NCI-H526 (cell line): Measurements from ENCODE around the gene RBM19.

Experiments
- DNase-seq, 2 experiments: peaks; one replicate each; lab custom pipeline; 2025; lab: John Stamatoyannopoulos, UW

RBM19 gene

DNA sequence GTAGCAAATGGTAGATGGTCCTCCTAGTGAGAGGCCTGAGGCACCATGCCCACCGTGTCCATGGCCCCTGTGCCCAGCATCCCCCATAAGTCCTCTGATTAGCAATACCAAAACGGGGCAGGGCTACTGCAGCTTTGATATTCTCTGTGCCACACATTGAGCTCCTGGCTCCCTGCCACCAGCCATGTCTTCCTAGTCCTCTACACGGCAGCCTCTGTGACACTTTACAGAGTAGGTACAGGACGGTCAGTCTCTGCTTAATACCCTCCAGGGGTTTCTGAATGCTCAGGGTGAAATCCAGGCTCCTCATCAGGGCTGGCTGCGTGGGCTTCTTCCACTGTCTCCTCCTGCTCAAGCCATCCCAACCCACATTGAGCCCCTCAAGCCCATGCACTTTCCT lies 8.0 kb downstream of the RBM19 start:
- DNase-seq = no peak

DNA sequence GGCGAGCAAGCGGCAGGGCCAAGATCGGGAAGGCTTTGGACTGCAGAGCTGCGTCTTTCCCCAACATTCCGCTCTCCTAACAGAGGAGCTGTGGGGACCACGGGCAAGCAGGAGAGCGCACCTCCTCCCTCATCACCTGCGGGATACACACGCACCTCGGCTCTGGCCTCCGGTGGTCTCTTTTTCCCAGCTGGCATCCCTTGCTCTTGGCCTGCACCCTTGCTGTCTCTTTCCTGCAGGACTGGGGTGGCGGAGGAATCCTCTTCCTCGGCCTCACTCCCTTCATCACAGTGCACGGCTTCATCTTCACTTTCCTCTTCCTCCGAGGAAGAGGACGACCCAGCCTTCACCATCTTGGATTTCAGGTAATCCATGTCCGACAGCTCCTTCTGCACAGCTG lies 8.5 kb downstream of the RBM19 start:
- no peak for DNase-seq

DNA sequence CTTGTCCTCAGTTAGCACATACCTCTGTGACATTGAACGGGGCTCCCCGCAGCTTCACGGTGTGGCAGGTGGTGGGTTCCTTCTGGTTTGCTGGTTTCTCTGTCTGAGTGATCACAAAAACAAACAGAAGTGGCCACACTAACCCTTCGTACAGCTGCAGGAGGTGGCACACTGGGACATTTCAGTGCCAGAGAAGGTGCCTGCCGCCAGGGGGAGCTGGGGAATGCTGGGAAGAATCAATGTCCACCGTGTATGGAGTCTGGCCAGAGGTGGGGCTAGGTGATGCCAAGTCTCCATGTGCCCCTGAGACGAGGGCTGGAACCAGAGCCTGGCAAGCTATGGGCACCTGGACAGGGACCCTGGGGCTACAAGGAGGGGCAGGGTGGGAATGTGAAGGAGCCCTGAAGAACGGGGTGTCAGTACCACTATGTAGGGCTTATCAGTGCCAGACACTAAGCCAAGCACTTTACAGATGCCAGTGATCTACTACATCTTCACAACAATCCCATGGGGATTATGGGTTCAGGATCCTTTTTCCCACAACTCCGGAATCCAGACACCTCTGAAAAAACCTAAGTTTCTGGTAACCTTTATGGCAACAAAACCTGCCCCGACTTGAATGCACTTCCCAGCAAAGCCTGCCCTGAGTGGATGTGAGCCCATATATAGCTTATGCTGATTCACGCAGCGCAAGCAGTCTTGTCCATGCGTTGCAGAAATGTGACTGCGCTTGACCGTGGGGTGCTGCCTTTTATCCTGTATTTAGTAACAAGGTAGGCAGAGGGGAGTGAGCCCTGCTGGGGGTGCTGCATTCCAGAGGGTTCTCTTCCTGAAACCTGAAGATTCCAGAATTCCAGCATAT lies 10.8 kb downstream of the RBM19 start:
- peak in 1 of 2 experiments; percentile 46 for DNase-seq

DNA sequence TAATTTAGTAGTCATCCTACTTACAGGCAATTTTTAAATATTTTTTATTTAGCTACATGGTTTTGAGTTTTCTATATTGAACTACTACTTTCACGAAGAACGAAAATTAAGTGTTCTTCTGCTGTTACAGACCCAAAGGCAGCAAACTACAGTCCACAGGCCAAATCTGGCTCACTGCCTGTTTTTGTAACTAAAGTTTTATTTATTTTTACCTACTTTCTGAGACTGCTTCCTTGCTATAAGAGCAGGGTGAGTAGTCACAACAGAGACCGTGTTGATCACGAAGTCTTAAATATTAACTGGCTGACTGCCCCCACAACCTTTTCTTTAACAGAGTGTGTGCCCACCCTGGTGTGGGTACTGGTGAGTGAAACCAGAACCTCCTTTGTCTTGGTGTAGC lies 11.6 kb downstream of the RBM19 start:
- no peak for DNase-seq

DNA sequence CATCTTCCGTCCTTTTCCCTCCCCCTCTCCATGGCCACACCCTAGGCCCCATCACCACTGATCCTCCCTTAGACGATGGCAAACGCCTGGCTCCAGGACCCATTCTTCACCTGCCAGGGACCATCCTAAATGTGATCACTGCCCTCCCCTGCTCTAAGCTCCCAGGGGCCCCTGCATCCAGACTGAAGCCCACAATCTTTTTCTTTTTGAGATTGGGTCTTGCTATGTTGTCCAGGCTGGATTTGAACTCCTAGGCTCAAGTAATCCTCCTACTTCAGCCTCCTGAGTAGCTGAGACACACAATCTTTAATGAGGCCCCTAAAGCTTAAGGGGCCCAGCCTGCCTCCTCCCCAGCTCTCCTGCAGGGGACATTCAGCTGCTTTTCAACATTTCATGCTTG lies 15.3 kb downstream of the RBM19 start:
- DNase-seq = no peak

DNA sequence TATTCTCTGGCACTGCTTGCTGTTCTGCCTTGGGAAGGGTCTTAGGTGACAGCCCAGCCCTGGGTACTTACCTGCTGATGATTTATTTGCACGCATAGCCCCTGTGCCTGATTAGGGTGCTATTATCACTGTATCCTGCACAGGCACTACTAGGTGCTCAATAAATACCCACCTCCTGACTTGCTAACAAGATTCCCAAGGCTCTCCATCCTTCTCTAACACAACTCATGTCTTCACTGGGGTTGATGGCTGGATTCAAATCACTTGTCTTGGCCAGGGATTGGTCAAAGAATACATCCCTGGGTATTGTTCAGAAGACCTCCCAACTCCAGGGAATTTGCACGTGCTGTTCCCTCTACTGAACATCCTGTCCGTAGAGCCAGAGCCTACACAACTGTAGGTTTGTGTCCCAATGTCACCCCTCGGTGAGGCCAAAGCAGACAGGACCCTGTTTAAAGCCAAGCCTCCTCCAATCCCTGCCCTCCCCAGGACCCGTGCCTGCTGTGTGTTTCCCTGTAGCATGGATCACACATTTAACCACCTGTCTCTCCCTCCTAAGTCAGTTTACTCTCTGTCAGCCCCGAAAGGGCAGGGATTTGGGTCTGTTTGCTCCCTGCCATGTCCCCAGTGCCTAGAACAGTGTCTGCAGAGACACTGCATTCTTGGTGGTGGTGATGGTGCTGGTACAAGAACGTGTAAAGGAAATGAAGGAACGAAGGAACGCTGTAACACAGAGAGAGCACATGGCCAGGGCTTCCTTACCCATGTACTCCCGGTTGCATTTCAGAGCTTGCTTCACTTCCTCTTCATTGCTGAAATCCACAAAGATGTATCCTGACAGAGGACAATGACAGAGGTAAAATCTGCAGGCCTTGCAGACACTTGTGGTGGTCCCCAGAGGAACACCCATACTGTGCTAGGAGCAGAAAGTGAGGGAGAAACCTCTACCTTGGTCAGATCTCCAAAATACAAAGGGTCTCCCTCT lies 16.5 kb downstream of the RBM19 start:
- DNase-seq = no peak

DNA sequence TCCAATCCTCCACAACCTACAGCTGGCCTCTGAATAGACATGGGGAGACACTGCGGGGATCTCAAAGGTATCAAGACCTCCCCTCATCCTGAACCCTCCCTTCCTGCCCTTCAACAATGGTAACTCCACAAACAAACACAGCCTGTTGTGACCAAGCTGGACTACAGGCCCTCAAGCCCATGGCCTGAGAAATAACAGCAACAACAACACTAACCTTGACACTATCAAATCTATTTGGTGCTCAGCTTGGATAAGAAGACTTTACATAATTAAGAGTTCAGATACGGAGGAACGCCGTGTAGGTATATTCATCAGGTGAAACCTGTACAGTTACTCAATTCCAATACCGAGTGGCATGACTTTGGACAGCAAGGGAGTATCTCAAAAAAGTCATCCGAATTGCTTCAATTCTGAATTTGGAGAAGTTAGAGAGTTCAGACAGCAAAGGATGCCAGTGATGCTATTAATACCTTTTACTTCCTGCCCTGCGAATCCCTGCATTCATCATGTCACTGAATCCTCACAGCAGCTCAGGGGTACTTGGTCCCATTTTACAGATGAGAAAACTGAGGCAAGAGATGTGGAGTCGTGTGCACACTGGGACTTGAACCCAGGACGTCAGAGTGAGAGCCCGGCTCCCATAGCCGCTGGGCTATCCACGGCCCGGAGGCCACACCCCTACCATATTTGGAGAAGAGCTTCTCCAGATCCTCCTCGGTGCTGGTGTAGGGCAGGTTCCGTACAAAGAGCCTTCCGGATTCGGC lies 17.8 kb downstream of the RBM19 start:
- no peak for DNase-seq

DNA sequence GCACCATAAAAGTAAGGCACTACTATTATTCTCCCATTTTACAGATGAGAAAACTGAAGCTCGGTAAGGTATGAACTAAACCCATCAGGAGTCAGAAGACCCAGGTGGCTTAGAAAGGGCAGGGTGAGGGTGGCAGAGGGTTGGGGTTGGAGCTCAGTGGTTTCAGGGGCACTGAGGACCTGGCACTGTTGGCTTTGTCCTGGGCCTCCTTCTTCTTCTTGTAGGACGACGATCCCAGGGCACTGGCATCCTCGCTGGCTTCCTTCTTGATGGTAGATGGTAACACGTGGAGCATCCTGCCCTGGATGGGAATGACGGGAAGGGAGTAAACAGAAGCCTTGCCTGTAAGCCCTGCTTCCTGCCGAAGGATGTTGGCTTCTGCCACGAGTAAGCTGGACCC lies 19.9 kb downstream of the RBM19 start:
- no peak for DNase-seq

DNA sequence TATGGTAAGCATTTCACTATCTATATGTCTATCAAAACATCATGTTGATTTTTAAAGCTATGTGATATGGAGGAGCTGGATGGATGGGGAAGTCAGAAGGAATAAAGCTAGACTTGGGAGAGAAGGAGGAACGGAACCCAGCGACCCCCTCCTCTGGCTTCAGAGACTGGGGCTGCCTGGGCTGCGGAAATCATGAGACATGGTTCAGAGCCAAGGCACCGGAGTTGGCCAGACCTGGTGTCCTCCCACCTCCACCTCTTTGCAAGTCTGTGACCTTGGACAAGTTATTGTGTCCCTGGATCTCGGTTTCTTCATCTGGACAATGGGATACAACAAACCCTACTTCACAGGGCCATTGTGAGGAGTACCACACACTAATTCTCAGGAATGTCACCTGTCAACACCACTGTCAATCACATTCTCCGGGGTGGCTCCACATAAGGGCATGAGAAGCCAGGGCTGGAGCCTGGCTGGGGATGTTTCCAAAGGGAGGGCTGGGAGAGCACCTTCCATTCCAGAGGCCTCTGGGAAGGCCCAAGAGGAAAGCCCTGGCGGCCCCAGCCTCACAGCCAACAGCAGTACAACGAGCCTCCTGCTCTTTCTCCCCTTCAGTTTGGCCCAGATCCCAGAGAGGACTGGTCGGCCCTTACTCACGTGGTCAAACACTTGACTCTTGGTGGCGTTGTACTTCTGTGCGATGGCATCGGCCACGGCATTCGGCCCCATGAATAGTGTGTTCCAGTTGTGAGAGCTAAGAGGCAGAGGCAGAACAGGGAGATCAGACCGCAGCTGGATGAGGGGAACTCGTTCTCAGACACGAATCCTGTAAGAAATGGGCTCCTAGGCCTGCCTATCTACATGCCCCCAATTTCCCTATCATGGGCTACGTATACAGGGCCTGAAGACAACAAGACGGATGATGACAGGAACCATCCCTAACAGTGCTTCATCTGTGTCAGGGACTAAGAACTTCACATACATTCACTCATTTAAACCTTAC lies 20.7 kb downstream of the RBM19 start:
- no peak for DNase-seq

DNA sequence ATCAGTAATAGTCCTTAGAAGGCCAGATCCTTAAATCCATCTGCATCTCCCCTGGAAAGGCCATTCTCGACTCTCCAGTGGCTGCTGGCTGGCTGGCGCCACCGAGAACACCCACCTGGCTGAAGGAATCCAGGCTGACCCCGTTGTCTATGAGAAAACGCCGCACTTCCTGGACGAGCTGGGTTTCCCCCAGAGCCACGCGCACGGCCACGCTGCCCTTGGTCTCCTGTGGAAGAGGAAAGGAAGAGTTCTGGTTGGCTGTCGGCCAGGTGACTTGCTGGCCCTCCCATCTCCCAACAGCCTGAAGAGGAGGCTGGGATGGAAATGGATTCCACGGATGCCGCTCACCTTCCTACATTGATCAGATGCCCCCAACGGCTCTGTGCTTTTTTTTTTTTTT lies 23.9 kb downstream of the RBM19 start:
- no peak for DNase-seq

DNA sequence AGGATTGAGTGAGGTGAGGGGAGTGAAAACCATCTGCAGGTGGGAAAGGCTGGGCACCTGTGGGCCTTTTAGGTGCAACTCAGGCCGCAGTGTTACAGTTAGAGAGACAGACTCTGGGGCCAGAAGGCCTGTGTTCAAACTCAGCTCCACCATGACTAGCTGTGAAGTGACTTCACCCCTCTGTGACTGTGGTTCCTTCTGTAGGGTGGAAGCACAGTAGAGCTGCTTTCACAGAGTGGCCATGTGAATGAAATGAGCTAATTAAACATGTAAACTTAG lies 25.0 kb downstream of the RBM19 start:
- no peak for DNase-seq

DNA sequence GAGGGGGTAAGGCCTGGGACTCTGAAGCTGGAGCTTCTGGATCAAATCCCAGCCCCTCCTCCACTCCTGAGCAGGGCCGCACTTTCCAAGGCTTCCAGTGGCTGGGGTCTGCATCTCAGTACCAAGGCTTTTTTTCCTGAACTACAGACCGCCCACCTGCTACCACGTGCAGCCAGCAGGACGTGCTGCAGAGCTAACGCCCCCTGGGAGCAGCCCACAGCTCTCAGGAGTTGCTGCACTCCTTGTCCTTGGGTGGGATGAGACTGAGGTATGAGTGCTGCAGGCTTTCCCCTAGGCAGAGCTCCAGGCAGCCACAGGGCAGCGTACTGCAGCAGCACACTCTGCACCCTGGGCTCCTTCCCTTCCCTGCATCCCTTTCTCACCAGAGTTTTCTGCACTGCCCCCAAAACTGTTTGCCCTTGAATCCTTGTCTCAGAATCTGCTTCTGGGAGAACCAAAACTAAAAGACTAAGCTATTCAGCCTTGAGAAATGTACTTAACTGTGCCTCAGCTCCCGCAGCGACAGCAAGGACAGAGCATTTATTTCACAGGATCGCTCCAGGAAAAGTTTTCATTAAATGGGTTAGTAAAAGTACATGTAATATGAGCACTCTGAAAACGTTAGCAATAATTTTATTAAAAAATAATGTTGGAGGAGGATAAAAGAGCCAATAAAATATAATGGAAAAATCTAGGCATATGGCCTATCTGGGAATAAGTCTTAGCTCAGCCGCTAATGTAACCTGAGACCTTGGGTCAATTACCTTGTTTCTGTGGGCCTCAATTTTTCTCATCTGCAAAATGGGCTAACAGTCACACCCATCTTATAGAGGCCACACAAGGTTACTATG lies 25.5 kb downstream of the RBM19 start:
- DNase-seq = no peak

DNA sequence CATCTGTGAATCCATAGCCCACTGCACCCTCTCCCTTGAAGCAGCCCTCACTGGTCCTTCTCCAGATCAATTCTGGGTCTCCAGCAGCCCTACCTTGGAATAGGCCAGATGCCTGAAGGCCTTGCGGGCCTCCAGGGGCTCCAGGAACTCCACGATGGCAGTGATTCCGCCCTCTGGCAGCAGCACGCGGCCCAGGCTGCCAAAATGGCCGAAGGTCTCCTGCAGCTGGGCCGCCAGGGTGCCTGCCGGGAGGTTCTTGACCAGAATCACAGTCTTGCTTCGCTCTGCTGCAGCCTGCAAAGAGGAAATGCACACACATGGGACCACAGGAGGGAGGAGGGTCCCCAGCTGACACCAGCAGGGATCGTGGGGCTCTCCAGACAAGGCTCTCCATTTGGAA lies 26.3 kb downstream of the RBM19 start:
- no peak for DNase-seq

DNA sequence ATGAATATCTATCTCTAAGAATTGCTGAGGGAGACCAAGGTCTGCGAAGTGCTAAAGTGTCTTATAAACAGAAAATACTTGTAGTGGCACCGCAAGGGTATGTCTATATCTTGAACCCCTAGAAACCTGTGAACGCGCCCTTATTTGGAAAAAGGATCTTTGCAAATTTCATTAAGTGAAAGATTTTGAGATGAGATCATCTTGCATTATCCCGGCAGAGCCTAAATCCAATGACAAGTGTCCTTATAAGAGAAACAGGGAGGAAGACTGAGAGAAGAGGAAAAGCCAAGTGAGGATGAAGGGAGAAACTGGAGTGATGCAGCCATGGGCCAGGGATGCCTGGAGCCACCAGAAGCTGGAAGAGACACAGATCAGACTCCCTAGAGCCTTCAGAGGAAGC lies 27.7 kb downstream of the RBM19 start:
- DNase-seq = no peak

DNA sequence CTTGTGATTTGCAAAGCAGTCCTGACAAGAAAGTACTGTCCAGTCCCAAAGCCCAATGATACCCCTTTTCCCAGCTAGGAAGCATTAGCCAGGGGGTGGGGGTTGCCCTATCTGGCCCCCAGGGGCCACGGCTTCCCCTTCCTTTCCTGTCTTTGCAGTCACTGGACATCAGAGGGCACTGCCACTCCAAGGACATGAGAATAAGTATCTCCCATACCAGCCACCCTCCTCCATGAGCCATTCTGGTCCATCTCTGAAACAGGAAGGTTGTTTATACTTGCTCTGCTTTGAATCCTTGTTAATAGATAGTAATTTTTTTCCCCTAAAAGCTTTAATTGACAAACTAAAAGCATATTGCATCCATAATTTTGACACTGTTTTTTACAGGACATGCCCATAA lies 29.7 kb downstream of the RBM19 start:
- no peak for DNase-seq

DNA sequence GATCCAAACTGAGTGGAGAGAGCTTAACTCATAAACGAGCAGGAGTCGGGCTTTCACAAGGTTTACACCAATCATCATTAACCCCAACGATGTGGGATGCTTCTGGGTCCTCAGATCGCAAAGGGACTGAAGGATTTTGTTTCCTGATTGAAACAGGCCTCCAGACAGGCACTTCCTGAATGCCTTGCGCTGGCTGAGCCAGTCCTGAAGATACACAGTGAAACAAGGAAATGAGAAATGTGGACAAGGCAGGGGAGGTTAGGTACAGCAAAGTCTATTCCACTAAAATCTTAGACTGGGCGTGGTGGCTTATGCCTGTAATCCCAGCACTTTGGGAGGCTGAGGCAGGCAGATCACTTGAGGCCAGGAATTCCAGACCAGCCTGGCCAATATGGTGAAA lies 30.7 kb downstream of the RBM19 start:
- DNase-seq = no peak

DNA sequence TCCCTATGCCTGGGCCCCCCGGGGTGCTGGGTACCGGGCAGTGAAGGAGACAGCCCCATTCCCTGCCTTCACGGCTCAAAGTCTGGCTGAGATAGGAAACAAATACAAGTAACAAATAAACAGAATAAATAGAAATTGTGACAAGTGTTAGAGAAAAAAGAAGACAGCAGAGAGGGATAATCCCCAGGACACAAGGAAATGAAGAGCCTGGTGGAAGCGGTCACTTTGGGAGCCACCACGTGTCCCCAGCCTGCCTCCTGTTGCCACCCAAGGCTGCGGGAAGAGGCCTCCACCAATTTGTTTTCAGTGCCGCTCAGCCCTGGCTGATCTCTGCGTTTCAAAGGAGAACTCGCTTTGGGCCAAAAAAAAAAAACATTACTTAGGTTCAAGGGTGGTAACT lies 31.2 kb downstream of the RBM19 start:
- DNase-seq = no peak

DNA sequence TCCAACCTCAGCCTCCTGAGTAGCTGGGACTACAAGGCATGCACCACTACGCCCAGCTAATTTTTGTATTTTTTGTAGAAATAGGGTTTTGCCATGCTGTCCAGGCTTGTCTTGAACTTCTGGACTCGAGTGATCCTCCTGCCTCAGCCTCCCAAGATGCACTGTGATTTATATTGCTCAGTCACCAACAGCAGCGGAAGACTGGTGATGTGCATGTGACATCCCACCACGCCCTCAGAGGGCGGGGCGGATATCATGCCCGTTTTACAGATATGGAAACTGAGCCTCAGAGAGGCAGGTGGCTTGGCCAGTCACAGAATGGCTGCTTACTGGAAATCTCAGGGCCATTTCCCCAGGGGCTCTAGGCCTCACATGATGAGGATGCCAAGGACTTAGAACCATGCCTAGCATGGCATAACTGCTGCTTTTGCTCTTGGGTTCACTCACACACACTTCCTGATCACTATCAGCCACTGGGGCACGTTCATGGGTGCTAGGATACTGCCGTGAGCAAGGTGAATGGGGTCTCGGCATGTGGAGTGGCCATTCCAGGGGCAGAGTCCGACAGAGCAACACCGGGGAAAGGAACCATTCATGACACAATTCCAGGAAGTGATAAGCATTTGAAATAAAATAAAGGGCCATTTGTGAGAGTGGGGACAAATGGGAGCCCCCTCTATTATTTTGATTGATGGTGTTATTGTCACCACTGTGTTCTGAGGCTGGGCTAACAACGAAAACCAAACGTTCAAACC lies 31.9 kb downstream of the RBM19 start:
- DNase-seq = no peak

DNA sequence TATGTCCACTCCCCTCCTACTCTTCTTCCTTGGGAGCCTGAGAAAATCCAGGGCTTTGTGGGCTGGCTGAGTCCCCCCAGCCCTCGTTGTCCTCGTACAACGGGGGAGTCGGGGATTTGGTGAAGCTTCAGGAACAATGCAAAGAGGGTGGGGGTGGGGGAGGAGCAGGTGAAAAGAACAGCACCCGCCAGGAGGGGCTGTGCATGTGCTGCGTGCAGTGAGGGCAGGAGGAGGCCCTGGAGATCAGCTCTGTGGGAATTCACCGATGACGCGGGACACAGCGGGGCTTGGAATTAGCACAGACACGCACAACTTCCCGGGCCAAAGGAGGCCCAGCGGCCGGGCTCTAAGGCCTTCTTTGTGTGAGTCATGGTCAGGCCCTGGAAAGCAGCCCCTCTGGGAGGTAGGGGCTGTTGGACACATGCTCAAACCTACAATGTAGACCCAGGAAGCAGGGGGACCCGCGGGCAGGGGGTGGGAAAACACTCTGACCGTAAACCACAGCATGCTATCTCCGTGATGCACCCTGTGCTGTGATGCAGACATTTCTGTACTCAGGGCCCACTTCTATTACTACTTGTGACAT lies 32.8 kb downstream of the RBM19 start:
- DNase-seq = peak in 1 of 2 experiments; percentile 59
